Coronary artery (tissue), 2 donors: ENCODE data around the gene AMZ1.

Source experiments
- DNase-seq: peaks from one replicate; pipeline ENCODE4 v3.0.0-alpha.2; 2017; ENCODE audit warnings: low spot score
- H3K27ac ChIP-seq, 2 donors: fragments of 200-600 bp; sonication (generic); one replicate each; pipeline ENCODE4 v1.5.1; 2016 to 2019
- H3K4me3 ChIP-seq: fragments of 200-600 bp; sonication (generic); 2 replicates; pipeline ENCODE4 v1.5.1; 2016; ENCODE audit warnings: mild to moderate bottlenecking, moderate library complexity
- TF ChIP-seq, protein P1 (sequence below): fragments of 200-600 bp; sonication (generic); IDR thresholded peaks from one replicate; pipeline ENCODE4 v1.5.1; 2019; ENCODE audit warnings: antibody characterized with exemption

Gene AMZ1

GRCh38 chr7:2651847-2652735 is 35.9 kb upstream of the AMZ1 start:
- H3K4me3 ChIP-seq = no peak overlapping the region
- DNase-seq = no peak
- H3K27ac ChIP-seq = no peak overlapping the region
- TF ChIP-seq, protein P1, sequence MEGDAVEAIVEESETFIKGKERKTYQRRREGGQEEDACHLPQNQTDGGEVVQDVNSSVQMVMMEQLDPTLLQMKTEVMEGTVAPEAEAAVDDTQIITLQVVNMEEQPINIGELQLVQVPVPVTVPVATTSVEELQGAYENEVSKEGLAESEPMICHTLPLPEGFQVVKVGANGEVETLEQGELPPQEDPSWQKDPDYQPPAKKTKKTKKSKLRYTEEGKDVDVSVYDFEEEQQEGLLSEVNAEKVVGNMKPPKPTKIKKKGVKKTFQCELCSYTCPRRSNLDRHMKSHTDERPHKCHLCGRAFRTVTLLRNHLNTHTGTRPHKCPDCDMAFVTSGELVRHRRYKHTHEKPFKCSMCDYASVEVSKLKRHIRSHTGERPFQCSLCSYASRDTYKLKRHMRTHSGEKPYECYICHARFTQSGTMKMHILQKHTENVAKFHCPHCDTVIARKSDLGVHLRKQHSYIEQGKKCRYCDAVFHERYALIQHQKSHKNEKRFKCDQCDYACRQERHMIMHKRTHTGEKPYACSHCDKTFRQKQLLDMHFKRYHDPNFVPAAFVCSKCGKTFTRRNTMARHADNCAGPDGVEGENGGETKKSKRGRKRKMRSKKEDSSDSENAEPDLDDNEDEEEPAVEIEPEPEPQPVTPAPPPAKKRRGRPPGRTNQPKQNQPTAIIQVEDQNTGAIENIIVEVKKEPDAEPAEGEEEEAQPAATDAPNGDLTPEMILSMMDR = no peak

DNA sequence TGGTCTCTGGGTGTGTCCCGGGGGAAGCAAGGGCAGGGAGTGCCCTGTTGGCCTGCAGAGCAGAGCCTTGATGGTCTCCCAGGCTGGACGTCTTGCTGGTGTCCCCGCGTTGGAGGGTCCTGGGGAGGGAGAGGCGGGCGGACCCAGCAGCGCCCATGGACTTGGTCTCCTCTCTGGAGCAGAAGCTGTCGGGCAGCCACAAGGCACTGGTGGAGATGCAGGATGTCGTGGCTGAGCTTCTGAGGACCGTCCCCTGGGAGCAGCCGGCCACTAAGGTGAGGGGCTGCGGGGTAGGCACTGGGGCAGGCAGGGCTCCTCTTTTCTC is 35.3 kb upstream of the AMZ1 start:
- no peak overlapping the region for H3K27ac ChIP-seq
- TF ChIP-seq, protein P1 = no peak
- H3K4me3 ChIP-seq = no peak overlapping the region
- no peak for DNase-seq

- no peak for DNase-seq
- Histone ChIP-seq H3K4me3 (no peak overlapping the region), H3K27ac (no peak overlapping the region)
- TF ChIP-seq, protein P1 = no peak
Observed at GRCh38 chr7:2654059-2654458, 33.9 kb upstream of the AMZ1 start.

DNA sequence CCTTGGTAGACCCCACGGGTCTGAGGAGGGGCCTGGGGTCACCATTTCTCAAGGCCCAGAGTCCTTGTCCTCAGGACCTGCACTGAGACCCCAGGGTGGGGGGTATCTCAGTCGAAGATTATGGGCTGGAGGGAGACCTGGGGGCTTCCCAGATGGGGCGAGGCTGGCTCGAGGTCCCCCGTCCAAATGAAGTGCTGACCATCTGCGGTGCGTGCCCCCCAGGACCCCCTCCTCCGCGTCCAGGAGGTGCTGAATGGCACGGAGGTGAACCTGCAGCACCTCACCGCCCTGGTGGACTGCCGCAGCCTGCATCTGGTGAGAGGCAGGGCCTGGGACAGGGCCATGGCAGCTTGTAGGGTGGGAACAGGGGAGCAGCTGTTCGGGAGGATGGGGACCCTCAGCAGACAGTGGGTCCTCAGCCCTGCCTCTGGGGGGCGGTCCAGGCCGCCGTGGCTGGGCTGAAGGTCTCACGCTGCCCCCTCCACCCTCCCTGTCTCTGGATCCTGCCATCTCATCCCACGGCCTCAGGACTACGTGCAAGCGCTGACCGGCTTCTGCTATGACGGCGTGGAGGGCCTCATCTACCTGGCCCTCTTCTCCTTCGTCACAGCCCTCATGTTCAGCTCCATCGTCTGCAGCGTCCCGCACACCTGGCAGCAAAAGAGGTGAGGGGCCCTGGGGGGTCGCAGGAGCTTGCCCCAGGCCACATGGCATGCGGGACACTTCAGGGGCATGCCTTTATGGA is 32.0 kb upstream of the AMZ1 start:
- H3K4me3 ChIP-seq = no peak overlapping the region
- DNase-seq = no peak
- TF ChIP-seq, protein P1 = no peak
- H3K27ac ChIP-seq = no peak overlapping the region

GRCh38 chr7:2657208-2657607 is 30.8 kb upstream of the AMZ1 start:
- DNase-seq = no peak
- Histone ChIP-seq H3K27ac (no peak overlapping the region), H3K4me3 (no peak overlapping the region)
- TF ChIP-seq, protein P1 = no peak

DNA sequence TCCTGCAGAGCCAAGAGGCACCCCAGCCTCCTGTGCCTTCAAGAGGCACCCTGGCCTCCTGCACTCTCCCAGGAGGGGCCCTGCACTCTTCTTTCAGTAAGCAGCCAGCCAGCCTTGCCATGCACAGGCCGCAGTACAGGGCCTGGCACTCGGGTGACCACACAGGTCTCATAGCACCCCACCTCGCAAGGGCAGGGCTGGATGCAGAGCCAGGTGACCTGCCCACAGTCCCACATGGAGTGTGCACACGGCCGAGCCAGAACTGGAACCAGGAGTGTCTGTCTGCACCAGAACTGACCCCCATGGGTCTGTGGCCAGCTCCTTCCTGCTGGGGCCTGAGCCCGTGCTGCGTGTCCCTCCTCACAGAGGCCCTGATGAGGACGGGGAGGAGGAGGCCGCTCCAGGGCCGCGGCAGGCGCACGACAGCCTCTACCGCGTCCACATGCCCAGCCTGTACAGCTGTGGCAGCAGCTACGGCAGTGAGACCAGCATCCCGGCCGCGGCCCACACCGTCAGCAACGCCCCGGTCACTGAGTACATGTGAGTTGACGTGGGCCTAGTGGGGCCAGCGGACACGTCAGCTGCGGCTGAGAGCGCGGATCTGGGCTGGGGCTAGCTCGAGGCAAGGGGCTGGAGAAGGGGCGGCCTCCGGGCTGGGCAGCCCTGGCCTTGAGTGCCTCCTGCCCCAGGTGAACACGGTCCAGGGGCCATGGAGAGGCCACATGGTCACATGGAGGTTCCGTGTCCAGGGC is 29.9 kb upstream of the AMZ1 start:
- no peak for DNase-seq
- TF ChIP-seq, protein P1 = no peak
- H3K4me3 ChIP-seq = no peak overlapping the region
- no peak overlapping the region for H3K27ac ChIP-seq
